GM18858 (cell line): Measurements from ENCODE around the gene GABRD.

Source experiments
- ATAC-seq: cut with Tn5 transposase; IDR thresholded peaks from one replicate; pipeline ENCODE4 v1.9.1; 2021; ENCODE audit not compliant: unreplicated experiment

Gene GABRD

DNA sequence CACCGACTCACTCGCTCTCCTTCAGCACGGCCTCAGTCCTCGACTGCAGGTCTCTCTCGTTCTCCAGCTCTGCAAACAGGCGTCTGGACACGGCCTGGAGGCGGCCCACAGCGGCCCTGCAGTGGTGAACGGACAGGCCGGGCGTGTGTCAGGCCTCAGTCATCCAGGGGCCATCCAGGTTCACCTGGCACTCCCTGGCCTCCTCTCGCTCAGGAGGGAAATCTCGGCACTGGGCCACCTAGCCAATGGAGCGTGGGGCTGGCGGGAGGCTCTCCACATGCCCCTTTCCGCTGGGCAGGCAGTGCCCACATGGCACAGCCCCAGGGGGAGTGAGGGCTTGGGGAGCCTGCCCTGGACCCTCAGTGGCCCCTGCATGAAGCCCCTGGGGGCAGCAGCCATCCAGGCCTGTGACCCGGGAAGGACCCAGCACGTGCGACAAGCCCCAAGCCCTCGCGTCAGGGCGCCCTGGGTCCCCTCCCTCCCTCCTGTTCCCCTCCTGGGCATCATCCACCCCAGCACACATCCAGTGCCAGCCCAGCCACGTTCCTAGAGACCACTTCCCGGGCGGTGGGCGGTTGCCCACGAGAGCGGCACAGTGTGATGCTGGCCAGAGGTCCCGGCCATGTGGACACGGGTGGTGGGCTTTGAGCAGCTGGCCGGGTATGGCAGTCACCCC is 33.6 kb upstream of the GABRD start:
- ATAC-seq, result no peak

DNA sequence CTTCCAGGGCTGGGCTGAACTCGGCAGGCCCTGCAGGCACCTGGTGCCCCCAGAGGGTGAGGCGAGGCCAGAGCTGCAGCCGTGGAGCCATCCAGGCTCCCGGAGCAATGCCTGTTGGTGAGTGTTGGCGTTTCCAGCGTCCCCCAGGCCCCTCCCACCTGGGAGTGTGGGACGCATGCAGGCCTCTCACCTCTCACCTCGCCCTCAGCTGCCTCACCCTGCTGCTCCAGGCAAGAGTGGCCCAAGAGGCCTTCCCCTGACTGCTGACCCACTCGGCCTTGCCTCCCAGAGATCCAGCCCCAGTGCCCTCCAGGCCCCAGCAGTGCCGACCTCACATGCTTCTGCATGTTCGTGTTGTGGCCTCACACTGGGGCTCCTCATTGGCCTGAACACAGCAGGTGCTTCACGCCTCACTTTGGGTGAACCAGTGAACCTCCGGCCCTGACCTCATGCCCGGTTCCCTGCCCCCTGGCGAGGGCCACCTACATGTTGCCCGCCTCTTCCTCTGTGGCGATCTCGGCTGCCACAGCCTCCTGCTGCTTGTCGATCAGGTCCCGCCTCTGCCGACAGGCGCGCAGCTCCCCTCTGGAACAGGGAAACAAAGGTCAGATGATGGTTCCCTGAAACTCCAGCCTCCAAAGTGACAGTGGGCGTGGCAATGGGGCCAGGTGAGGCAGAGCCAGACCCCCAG is 32.5 kb upstream of the GABRD start:
- ATAC-seq, result no peak

DNA sequence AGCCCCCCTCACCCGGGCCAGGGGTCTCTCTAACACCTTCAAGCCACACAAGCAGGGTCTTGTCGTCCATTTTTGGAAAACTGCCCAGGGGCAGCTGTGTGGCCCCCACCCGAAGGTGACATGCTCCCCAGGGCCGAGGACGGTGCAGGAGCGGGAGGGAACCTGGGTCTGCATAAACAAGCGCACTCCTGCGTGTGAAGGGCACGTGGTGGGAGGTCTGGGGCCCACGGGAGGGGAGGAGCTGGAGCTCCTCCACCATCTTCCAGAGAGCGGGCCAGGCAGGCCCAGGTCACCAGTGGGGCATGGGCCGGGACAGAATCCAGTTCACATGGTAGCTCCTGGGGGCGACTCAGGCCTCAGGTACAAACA is 32.0 kb upstream of the GABRD start:
- no peak for ATAC-seq

DNA sequence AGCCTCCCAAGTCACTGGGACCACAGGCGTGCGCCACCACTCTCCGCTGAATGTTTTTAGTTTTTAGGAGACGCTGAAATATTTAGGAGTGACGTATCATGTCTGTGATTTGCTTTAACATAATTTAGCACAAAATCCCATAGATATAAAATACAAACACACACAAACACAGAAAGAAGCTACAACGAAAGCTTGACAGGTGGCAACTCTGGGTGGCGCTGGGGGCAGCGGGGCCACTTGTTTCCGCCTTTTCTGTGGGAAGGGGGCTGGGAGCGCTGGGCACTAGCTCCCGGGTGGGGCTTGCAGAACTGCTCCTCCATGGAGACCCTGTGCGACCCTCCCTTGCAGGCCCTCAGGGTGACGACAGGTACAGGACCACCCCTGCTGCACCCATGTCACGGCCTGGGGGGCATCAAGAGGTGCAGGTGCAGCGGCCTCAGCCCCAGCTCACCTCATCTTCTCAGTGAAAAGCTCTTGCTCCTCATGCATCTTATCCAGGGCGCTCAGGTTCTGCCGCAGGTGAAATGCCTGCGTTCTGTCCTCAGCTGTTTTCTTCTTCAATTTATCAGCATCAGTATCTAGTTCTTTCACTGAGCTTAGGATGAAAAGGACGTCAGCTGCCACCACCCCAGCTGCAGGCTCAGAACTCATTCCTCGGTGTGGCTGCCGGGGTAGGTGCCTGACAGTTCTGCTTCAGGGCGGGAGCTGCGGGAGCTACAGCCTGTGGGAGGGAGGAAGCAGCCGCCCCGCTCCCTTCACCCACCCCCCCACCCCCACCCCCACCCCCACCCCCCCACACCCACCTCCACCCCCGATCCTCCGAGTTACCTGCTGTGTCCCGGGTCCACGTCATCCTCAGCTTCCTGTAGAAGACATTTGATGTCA is 30.8 kb upstream of the GABRD start:
- no peak for ATAC-seq

DNA sequence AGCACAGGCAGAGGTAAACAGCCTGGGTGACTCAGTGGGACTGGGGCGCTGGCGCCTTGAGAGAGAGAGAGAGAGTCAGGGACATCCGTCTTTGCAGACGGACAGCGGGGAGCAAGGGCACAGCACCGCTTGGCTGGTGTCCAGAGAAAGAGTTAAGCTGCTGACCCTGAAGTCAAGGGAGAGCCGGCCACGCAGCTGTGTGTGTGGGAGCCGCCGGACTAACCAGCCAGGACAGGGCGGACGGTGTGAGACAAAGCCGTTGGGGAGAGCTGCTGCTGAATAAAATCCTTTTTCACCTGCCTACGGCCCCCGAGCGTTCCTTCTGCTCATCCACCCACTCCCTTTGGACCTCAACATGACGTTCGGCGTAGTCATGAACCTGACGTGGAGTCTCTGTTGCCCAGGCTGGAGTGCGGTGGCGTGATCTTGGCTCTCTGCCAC is 30.0 kb upstream of the GABRD start:
- ATAC-seq, result no peak

DNA sequence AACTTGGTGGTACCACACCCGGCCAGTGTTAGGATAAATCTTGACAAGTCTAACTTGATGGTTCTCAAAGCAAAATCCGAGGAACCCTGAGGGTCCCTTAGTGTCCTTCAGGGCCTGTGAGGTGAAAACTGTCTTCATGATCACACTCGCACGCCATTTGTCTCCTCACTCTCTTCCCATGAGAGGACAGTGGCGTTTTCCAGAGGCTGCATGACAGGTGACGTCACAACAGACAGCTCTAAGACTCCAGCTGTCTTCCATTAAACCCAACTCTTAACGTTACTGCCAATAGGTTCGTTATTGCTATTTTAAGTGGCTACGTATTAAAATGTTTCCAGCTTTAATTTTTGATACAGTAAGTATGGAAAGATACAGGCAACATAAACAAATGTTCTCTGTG is 29.4 kb upstream of the GABRD start:
- no peak for ATAC-seq

DNA sequence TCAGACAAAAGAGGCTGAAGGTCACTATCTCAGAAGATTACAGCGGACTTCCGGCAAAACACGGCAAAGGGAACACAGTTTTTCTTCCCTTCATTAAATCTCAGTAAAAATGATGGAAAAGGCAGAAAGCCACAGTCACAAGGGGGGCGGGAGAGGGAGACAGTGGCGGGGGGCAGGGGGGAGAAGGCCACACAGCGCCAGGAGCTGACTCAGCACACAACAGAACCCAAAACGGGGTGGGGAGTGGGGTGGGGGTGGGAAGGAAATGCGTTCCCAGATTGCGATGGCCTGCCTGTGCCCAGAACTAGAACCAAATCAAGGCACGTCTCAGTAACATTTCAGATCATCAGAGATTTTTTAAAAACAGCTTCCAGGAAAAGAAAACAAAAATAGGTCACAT is 28.9 kb upstream of the GABRD start:
- no peak for ATAC-seq

DNA sequence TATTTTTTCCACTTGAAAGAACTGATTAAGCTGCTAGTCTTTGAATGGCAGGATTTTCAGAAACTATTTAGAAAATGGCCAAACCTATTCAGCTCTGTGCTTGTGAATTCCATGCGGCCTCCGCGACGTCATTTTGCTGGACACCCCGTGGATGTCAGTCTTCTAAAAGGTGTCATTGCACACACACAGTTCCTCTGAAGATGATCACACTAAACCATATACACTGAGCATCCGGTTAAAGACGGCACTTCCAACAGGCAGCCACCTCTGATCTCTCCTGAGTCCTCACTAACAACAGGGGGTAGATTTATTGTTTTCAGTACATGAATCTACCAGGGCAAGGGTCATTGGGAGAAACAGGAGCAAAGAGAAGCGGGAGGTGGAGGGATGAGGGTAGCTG is 24.6 kb upstream of the GABRD start:
- no peak for ATAC-seq

DNA sequence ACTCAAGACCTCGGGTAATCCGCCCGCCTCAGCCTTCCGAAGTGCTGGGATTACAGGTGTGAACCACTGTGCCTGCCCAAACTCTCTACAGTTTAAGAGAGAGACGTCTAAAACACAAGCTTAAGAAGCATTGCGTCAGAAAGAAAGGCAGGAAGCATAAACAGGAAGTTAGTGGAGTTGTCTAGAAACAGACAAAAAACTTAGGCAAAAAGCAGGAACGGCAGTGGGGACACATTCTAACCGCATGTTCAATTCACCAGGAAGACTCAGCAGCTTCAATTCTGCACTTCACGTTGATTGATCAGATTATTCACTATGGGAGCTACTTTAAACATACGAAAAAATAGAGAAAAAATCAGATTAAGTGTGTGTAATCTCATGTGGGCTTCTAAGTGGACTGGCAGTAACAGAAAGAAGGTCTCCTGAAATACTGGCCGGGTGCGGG is 22.9 kb upstream of the GABRD start:
- ATAC-seq, result no peak

DNA sequence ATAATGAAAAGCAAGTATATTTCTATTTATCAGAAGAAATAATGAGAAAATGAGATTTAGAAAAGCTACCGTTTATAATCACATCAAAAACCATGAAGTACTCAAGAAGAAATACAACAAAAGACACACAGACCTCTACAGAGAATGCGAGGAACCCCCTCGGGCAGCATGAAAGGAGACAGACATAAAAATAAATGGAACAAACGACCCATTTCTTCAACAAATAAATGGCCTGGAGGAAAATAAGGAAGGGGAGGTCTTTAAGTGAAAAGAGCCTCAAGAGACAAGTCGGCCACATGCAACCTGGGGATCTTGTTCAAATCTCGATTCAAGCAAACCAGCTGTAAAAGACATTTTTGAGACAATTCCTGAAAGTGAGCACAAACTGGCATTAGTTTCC is 21.6 kb upstream of the GABRD start:
- no peak for ATAC-seq

DNA sequence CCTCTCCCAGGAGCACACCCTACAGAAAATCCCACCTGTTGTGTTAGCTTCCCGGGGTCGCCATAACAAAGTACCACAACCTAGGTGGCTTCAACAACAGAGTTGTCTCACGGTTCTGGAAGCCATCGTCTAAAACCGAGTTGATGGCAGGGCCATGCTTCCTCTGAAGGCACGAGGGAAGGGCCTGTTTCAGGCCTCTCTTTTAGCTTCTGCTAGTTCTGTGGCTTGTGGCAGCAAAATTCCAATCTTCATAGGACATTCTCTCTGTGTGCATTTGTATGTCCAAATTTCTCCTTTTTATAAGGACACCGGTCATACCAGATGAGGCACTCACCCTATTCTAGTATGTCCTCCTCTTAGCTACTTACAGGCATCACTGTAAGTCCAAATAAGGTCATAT is 18.7 kb upstream of the GABRD start:
- no peak for ATAC-seq

DNA sequence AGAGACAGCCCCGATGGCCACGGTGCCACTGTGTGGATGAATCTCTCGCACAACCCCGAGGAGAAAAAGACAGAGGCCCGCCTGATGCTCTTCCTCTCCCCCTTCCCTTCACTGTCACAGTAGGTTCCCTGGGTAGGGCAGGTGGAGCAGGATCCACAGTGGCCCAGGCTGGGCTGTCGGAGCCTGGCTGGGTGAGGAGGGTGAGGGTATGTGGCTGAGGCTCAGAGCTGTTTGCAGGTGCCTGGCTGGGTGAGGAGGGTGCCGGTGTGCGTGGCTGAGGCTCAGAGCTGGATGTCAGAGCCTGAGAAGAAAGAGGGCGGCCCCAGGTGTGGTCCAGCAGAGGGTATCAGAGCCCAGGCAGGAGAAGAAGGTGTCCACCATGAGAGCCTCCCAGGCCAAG is 18.3 kb upstream of the GABRD start:
- no peak for ATAC-seq

DNA sequence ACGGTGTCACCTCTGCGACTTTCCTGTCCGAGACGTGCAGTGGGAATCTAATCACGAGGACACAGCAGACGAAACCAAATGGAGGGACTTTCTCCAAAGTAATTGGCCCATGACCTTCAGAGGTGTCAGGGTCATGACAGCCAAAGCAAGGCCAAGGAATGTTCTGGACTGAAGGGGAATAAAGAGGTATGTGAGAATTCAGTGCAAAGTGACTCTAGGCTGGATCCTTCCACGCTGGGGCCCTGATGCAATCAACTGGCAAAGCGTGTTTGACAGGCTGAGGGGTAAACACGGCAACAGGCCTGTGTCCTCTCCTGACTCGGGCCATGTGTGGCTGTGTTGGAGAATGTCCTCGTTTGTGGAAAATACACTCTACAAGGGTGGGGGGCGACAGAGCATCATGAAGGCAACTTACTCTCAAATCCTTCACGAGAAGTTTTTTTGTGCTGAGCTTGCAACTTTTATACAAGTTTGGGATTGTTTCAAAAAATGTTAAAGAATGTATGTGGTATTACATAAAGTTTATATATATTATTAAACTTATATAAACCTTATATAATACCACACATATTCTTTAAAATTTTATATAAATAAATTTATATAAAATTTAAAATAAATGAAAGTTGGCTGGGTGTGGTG is 17.3 kb upstream of the GABRD start:
- no peak for ATAC-seq

DNA sequence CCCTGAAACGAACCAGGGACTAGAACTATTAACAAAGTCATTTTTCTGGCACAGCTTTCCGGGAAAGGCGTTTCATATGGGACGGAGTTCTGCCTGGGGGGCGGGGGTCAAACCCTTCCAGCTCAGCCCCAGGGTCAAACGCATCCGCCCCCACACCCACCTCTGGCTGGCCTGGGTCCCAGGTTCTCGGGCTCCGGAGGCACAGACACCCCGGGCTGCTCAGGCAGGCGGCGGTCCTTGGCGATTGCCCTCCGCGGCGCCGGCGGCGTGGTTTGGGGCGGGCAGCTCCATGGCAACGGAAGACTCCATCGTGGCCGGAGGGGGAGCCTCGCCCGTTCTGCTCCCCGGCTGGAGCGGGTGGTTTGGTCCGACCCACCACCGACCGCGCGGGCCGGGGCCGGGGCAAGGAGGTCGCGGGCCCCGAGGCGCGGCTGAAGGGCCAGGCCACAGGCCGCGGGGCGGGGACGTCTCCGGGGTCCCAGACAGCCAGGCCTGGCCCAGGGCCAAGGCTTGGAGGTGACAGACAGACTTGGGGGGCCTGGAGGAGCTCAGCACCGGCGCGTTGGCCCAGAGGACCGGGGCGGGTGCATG is 15.5 kb upstream of the GABRD start, which contains the start of gene CFAP74:
CFAP74 (minus strand) TSS at position 246 of the 591 bp plus-strand sequence. CDS start 12,830 bp downstream, outside the sequence.
- ATAC-seq, result no peak

DNA sequence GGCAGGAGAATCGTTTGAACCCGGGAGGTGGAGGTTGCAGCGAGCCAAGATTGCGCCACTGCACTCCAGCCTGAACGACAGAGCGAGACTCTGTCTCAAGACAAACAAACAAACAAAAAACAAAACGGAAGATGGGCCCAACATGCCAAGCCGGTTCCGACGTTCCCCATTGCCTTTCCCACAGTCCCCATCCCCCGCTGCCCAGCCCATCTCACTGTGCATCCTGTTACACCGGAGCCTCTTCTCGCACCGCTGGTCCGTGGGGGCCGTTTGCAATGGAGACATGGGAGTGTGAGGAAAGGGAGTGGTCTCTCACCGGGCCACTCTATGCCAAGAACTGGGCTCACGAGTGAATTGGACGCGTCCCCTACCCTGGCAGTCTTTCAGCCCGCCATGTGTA is 14.3 kb upstream of the GABRD start:
- no peak for ATAC-seq

DNA sequence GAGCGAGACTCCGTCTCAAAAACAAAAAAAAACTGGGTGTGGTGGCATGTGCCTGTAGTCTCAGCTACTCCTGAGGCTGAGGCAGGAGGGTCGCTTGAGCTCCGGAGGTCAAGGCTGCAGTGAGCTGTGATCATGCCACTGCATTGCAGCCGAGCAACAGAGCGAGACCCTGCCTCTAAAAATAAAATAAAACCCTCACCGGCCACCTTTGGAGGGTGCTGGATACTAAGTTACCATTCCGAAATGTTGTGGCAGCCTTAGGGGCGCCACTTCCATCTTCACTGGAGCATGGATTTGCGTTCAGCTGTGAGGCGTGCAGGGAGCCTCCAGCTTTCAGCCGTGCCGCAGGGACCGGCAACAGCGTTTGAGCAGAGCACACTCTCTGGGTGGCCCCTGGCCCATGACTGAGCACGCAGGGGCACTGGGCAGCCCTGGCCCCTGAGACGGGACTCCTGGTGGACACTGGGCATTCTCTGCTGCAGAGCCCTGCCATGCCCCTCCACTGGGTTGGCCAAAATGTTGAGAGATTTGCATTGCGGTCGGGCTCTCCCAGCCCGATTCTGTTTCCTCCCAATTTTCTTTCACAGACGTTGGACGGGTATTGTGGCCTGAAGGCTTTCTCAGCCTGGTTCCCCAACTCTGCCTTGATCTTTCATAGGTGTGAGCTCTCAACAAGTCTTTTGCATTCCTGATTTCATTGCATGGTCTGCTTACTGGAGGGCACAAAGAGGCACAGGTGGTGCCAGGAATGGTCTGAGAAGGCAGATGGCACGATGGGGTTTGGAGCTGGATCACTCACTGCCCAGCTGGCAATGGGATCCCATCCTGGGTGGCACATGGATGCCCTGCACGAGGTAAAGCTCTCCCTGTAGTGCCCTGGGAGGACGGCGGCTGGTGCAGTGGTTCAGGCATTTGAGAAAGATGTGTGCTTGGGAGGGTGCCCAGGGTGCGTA is 9.8 kb upstream of the GABRD start:
- no peak for ATAC-seq

DNA sequence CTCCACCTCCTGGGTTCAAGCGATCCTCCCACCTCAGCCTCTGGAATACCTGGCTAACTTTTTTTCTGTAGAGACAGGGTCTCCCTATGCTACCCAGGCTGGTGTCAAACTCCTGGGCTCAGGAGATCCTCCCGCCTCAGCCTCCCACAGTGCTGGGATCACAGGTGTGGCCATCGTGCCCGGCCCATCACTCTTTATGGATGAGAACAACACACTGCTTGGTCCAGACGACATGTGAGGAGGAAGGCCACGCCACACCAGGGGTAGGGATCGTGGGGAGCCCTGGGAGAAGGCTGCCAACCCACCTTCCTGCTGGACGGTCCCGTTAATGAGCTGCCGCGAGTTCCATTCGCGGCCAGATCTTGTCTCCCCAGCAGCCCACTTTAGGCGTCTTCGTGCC is 5.0 kb upstream of the GABRD start:
- no peak for ATAC-seq

DNA sequence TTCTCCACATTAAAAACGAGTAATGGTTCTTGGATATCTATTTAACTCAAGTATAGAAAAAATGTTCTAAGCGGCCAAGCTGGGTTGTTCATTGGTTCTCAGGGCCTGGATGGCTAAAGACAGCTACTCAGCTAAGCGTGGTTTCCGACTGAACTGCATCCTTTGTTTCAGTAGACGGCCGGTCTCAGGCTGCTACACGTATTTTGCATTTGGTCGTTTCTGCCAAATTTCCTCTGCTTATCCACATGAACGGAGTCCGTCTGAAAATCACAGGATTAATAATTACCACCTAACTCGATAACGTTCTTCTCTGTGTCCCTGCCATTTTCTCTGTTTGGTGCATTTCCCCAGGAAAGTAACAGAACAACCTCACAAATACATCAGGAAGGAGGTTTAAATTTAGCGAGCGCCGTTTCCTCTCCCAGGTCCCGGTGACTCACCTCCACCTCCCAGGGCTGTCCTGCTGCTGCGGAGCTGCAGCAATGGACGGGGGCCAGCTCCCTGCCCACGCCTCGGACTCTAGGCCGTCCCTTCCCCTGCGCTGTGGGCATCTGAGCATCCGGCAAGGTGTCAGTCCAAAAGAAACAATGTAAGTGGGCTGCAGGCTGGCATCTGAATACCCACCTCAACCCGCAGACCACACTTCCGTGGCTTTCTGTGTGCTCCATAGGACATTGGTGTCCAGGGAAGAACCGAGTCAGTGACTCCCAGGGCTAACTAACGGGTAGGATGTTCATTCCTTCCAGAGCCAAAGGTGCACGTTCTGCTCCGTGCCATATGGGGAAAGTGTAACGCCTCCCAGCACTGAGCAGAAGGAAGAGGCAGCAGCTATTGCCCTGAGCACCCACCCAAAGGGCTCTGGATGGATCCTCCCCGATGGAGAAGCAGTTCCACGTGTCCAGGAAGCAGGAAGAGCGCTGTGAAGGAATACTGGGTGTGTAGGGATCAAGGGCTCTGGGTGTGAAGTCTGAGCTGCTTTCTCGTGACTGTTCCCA is 4.1 kb upstream of the GABRD start:
- ATAC-seq, result no peak

DNA sequence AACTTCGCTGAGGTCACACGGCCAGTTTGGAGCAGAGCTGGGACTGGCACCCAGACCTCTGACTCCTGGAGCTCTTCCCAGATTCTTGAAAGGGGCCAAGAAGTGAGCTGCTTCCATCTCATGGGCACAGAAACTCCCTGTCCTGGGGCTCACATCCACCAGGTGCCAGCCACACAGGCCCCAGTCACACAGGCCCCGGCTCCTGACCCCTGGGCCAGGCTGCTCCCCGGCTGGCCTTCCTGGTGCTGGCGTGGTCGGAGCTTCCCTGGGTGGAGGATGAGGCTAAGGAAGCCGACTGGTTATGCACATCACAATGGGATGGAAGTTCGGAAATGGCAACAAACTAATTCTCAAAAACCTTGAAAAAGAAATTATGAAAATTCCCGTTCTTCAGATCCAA is 3.0 kb upstream of the GABRD start:
- no peak for ATAC-seq
